ENCODE measurements around the gene IRS1. TPM values are rescaled to one million over a fixed set of nuclear protein-coding genes. Genes with fewer than 3 reads are reported as not detected.

The IRS1 gene
- polyA plus RNA-seq, 1 of the 3 experiments (the other 2 are of a cell fraction) = 16.5 TPM

- H3K36me3 ChIP-seq (replicated peaks in 1 of 2; ENCODE audit: control insufficient read depth in 1 of 2, insufficient read depth in 2 of 2, low read length in 1 of 2) = peaks cover 8 to 32% of the 10 kb centered on the region in 2 experiments
- H3K9ac ChIP-seq = peak overlapping the region; percentile 81
- peaks cover 6% of the 10 kb centered on the region for H3F3A ChIP-seq (replicated peaks; ENCODE audit: insufficient read depth)
- H3K9me2 ChIP-seq = no peaks in the 10 kb centered on the region
- ChIA-PET POLR2A (no interaction called here), CTCF (interaction anchor here (0.6 kb wide), 1 partner anchor 10 kb away, joined by 3 read pairs; no protein-coding TSS in a partner anchor)
- H4K20me1 ChIP-seq (ENCODE audit: insufficient read depth) = peaks cover 10% of the 10 kb centered on the region; the same call in 1 of the 2 replicates
- peak; percentile 15 for DNase-seq
- peak overlapping the region; percentile 39; the same call in 1 of the 2 replicates for H2AFZ ChIP-seq (ENCODE audit: low read depth)
- no peaks in the 10 kb centered on the region for H3K9me3 ChIP-seq
- WGBS (ENCODE audit: low lambda C conversion rate) = 61% methylated on average over 7 of the region's 7 CpGs
- H3K4me3 ChIP-seq (ENCODE audit: low read depth in 2 of 2, low read length in 1 of 2) = peak overlapping the region; percentile 65 to 74
- no peaks in the 10 kb centered on the region for H3K27me3 ChIP-seq (ENCODE audit: insufficient read depth)
- peak overlapping the region; percentile 85 for H3K4me2 ChIP-seq
- TF ChIP-seq RXRA (IDR thresholded peaks at IDR 0.05; ENCODE audit: borderline replicate concordance, low read depth) = no peak
- no peak for TF ChIP-seq USF2 (IDR thresholded peaks at IDR 0.05; ENCODE audit: borderline replicate concordance, low read depth, low read length)
- TF ChIP-seq YY1 (IDR thresholded peaks at IDR 0.05; ENCODE audit: low read depth) = no peak
- TF ChIP-seq GABPA (IDR thresholded peaks at IDR 0.05; ENCODE audit: low read depth) = no peak
- TF ChIP-seq FOXJ3 (CRISPR knock-in tag; IDR thresholded peaks at IDR 0.05) = no peak
- TF ChIP-seq TAF1 (IDR thresholded peaks at IDR 0.05; ENCODE audit: borderline replicate concordance, low read depth, low read length) = no peak
- TF ChIP-seq, protein P1, sequence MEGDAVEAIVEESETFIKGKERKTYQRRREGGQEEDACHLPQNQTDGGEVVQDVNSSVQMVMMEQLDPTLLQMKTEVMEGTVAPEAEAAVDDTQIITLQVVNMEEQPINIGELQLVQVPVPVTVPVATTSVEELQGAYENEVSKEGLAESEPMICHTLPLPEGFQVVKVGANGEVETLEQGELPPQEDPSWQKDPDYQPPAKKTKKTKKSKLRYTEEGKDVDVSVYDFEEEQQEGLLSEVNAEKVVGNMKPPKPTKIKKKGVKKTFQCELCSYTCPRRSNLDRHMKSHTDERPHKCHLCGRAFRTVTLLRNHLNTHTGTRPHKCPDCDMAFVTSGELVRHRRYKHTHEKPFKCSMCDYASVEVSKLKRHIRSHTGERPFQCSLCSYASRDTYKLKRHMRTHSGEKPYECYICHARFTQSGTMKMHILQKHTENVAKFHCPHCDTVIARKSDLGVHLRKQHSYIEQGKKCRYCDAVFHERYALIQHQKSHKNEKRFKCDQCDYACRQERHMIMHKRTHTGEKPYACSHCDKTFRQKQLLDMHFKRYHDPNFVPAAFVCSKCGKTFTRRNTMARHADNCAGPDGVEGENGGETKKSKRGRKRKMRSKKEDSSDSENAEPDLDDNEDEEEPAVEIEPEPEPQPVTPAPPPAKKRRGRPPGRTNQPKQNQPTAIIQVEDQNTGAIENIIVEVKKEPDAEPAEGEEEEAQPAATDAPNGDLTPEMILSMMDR (IDR thresholded peaks at IDR 0.05) = no peak
- no peak for TF ChIP-seq REST (IDR thresholded peaks at IDR 0.05; ENCODE audit: low read depth, low read length)
- TF ChIP-seq POLR2AphosphoS5 (IDR thresholded peaks at IDR 0.05; ENCODE audit: low read depth, low read length) = no peak
- peak overlapping the region; percentile 75 to 88 for H3K27ac ChIP-seq (ENCODE audit: low read depth in 2 of 2, low read length in 1 of 2)
- peaks cover 97% of the 10 kb centered on the region for H3K79me2 ChIP-seq (ENCODE audit: insufficient read depth)
- H3K4me1 ChIP-seq (ENCODE audit: control insufficient read depth in 1 of 2, insufficient read depth in 2 of 2, low read depth in 1 of 2, low read length in 1 of 2) = peaks cover 26 to 30% of the 10 kb centered on the region in 2 experiments
Measured at GRCh38 chr2:226792155-226792881, 7.3 kb downstream of the IRS1 start.
